Fibroblast of pulmonary artery (primary cell): Measurements from ENCODE around the gene FSIP1.

Experiments
- DNase-seq: peaks from one replicate; pipeline ENCODE4 v3.0.0-alpha.2; 2010; ENCODE audit warnings: low read depth
- H3K4me3 ChIP-seq: replicated peaks from 2 replicates; pipeline ENCODE4 v1.5.1; 2011; ENCODE audit warnings: low read depth, mild to moderate bottlenecking, control low read depth, low read length, moderate library complexity
- CTCF ChIP-seq: IDR thresholded peaks from 2 replicates; pipeline ENCODE4 v1.5.1; 2011; ENCODE audit warnings: mild to moderate bottlenecking, control low read depth, low read length, inconsistent platforms; ENCODE audit errors: missing control alignments

FSIP1 gene

GRCh38 chr15:39669241-39669640 is 113.4 kb downstream of the FSIP1 start:
- TF ChIP-seq CTCF: no peak
- DNase-seq: no peak

GRCh38 chr15:39668457-39668856 is 114.2 kb downstream of the FSIP1 start:
- no peak for DNase-seq
- TF ChIP-seq CTCF: no peak
- no peak overlapping the region for H3K4me3 ChIP-seq

More at GRCh38 chr15:39669241-39669640, 113.4 kb downstream of the FSIP1 start:
- H3K4me3 ChIP-seq: no peak overlapping the region

- H3K4me3 ChIP-seq: no peak overlapping the region
- DNase-seq: no peak
- no peak for TF ChIP-seq CTCF
Observed at GRCh38 chr15:39667382-39668127, 115.1 kb downstream of the FSIP1 start.

- H3K4me3 ChIP-seq: no peak overlapping the region
- TF ChIP-seq CTCF: no peak
- peak; percentile 42 for DNase-seq
Observed at GRCh38 chr15:39666677-39667076, 116.0 kb downstream of the FSIP1 start.

GRCh38 chr15:39665629-39666250 is 116.9 kb downstream of the FSIP1 start:
- DNase-seq: no peak
- TF ChIP-seq CTCF: no peak
- H3K4me3 ChIP-seq: no peak overlapping the region

DNA sequence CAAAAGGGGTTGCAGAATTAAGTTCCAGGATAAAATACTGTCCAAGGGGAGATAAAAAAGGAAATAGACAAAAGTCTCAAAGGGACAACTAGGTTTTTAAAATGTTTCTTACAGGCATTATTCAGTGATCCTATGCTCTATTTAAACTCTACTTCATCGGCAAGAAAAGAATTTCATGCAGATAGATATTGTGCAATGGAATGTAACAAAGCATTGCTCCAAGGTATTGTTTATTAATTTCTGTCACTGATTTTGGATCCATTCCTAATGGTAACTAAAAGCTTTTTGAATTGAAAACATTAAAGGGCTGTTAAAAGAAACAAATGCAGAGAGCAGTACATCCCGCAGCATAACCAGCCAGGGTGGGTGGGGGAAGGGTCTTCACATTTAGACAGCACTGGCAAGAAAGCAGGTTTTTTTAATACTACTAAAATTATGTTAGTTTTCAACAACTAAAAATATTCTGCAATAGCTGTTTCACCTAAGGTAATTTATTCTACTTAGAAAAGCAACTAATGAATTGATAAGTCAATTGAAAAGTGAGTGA is 118.9 kb downstream of the FSIP1 start:
- no peak for TF ChIP-seq CTCF
- DNase-seq: peak; percentile 15

GRCh38 chr15:39661776-39662175 is 120.9 kb downstream of the FSIP1 start:
- no peak for TF ChIP-seq CTCF
- no peak for DNase-seq
- no peak overlapping the region for H3K4me3 ChIP-seq

More for the DNA sequence above, 118.9 kb downstream of the FSIP1 start:
- no peak overlapping the region for H3K4me3 ChIP-seq
